Vagina (tissue), 2 donors: ENCODE data around the gene CAMSAP1. TPM values are rescaled to one million over a fixed set of nuclear protein-coding genes. Genes with fewer than 3 reads are reported as not detected.

Experiments
- DNase-seq, 2 donors: peaks; one replicate each; pipeline ENCODE4 v3.0.0-alpha.2; 2017; ENCODE audit errors: extremely low spot score in 2 of 2
- H3K27ac ChIP-seq: fragments of 200-600 bp; sonication (generic); one replicate; pipeline ENCODE4 v1.5.1; 2019
- H3K27me3 ChIP-seq: fragments of 200-600 bp; sonication (generic); one replicate; pipeline ENCODE4 v1.5.1; 2019
- H3K36me3 ChIP-seq, 2 donors: fragments of 200-600 bp; sonication (generic); one replicate each; pipeline ENCODE4 v1.5.1; 2017 to 2019
- H3K4me1 ChIP-seq: fragments of 200-600 bp; sonication (generic); one replicate; pipeline ENCODE4 v1.5.1; 2019
- H3K4me3 ChIP-seq, 2 donors: fragments of 200-600 bp; sonication (generic); 1 replicate in 1 of 2; 2 replicates in 1 of 2; pipeline ENCODE4 v1.5.1; 2016 to 2019
- H3K9me3 ChIP-seq: fragments of 200-600 bp; sonication (generic); one replicate; pipeline ENCODE4 v1.5.1; 2019
- POLR2A ChIP-seq, 2 donors: fragments of 450-650 bp; IDR thresholded peaks; one replicate each; pipeline ENCODE4 v1.6.1; 2017; ENCODE audit warnings: antibody characterized with exemption in 2 of 2, mild to moderate bottlenecking in 2 of 2, moderate library complexity in 2 of 2
- POLR2AphosphoS5 ChIP-seq, 2 donors: sonication (generic); formaldehyde crosslinking; IDR thresholded peaks; one replicate each; pipeline ENCODE4 v1.9.0; 2017; ENCODE audit warnings: antibody characterized with exemption in 2 of 2, mild to moderate bottlenecking in 2 of 2, low read depth in 1 of 2; ENCODE audit not compliant: insufficient read depth in 1 of 2
- intact Hi-C: fragments of 100-400 bp; cut with DNase I; formaldehyde crosslinking; loops from one replicate; pipeline ENCODE4 v1.15.1; 2023
- total RNA-seq: library from RNA; depleted of rRNA; stranded (reverse); fragments of >200 nt; gene quantifications from one replicate; pipeline ENCODE4 v1.2.3, GENCODE V29; 2016
- TF ChIP-seq, protein P1 (sequence below), 3 experiments: fragments of 450-650 bp in 2 of 3; fragments of 200-600 bp in 1 of 3; sonication (generic) in 1 of 3; IDR thresholded peaks; one replicate each; pipeline ENCODE4 v1.5.1; 2017 to 2019; ENCODE audit warnings: antibody characterized with exemption in 3 of 3, mild to moderate bottlenecking in 2 of 3, moderate library complexity in 2 of 3

CAMSAP1 gene
- total RNA-seq, 1 donor from 2014 or later: 20.9 TPM

DNA sequence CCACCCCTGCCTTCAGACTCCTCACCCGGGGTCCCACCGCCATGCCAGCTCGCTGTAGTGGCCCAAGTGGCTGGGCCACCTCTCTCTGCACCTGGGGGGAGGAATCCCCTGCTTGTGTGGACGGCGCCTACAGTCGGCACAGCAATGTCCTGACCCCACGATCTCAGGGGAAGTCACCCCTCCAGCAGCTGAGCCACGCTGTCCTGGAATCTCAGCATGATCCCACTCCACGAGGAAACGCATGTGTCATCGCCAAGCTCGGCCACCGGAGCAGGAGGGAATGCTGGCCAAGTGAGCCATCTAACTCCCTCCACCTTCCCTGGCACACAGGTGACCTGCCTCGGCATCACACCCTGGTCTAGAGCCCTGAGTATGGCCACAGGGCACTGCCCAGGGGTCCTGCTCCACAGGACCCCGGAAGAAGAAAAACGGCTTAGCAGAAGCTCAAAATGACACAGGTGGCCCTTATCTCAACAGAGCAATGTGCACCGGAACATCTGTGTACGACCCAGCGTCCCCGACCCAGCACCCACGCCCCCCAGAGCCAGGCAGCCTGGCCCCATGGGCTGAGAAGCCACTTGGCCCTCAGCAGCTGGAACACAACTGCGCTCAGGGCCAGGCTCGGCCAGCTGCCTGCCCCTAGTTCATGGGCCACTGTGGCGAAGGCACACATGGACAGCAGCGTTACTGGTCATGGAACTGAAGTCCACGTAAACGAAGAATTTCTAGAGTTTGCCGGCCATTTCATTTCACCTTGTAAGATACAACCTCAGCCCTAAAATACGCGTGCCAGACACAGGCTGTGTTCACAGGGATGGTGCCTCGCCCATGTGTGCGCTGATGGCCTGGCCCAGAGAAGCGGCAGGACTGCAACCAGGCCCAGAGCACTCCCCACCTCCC, 23.4 kb upstream of the CAMSAP1 start:
- no peak for DNase-seq
- intact Hi-C loops: no loop called here
- no peak overlapping the region for H3K4me3 ChIP-seq
- no peaks in the 10 kb centered on the region for H3K27me3 ChIP-seq
- peaks cover 11% of the 10 kb centered on the region for H3K4me1 ChIP-seq
- H3K27ac ChIP-seq: no peak overlapping the region
- TF ChIP-seq POLR2AphosphoS5 (IDR thresholded peaks at IDR 0.05; ENCODE audit: insufficient read depth in 1 of 2, low read depth in 1 of 2) (no peak), POLR2A (IDR thresholded peaks at IDR 0.05) (no peak)
- TF ChIP-seq, protein P1, sequence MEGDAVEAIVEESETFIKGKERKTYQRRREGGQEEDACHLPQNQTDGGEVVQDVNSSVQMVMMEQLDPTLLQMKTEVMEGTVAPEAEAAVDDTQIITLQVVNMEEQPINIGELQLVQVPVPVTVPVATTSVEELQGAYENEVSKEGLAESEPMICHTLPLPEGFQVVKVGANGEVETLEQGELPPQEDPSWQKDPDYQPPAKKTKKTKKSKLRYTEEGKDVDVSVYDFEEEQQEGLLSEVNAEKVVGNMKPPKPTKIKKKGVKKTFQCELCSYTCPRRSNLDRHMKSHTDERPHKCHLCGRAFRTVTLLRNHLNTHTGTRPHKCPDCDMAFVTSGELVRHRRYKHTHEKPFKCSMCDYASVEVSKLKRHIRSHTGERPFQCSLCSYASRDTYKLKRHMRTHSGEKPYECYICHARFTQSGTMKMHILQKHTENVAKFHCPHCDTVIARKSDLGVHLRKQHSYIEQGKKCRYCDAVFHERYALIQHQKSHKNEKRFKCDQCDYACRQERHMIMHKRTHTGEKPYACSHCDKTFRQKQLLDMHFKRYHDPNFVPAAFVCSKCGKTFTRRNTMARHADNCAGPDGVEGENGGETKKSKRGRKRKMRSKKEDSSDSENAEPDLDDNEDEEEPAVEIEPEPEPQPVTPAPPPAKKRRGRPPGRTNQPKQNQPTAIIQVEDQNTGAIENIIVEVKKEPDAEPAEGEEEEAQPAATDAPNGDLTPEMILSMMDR (IDR thresholded peaks at IDR 0.05): no peak
- H3K9me3 ChIP-seq: no peaks in the 10 kb centered on the region
- H3K36me3 ChIP-seq: peaks cover 0 to 38% of the 10 kb centered on the region in 2 donors

GRCh38 chr9:135929656-135930445, 22.5 kb upstream of the CAMSAP1 start:
- intact Hi-C loops: no loop called here
- Histone ChIP-seq H3K27me3 (no peaks in the 10 kb centered on the region), H3K36me3 (peaks cover 0 to 29% of the 10 kb centered on the region in 2 donors), H3K9me3 (no peaks in the 10 kb centered on the region), H3K27ac (no peak overlapping the region), H3K4me3 (no peak overlapping the region), H3K4me1 (peaks cover 11% of the 10 kb centered on the region)
- DNase-seq: no peak
- no peak for TF ChIP-seq POLR2A (IDR thresholded peaks at IDR 0.05)
- TF ChIP-seq, protein P1 (IDR thresholded peaks at IDR 0.05): no peak
- TF ChIP-seq POLR2AphosphoS5 (IDR thresholded peaks at IDR 0.05; ENCODE audit: insufficient read depth in 1 of 2, low read depth in 1 of 2): no peak

DNA sequence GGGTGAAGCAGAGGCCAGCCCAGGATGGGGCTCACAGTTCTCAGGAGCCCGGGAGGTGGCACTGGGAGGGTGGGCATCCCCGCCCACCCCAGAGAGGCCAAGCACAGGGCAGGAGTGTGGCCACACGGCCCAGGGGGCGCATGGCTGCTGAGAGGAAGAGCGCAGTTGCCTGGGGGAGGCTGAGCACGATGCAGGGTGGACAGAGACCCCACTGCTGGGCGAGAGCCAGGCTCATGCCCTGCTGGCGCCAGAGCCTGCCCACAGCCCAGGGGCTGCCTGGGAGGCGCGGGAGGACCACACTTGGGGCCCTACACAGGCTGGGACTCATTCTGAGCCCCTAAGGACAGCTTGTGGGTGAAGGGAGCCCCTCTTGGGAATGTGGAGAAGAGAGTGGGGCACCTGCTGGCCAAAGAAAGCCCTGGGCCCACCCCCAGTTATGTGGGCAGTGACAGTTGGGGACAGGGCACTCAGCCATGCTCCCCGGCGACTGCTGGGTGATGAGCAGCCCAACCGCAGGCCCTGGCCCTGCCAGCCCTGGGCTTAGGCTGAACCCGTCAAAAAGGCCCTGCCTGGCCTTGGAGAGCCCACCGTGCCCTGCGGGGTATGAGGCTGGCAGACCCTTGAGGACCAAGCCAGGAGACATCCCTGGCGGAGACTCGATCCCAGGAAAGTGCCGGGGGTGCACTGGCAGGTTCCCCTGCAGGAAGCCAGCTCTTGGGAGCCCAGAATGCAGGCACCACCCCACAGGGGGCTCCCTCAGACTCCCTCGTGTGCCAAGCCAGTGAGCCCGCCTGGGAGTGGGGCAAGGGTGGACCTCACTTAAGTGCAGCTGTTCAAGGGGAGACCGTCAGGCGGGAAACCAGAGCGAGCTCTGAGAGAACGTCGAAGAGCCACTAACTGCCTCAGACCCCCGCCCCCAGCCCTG, 21.6 kb upstream of the CAMSAP1 start:
- peaks cover 0 to 21% of the 10 kb centered on the region in 2 donors for H3K36me3 ChIP-seq
- intact Hi-C loops: no loop called here
- peaks cover 11% of the 10 kb centered on the region for H3K4me1 ChIP-seq
- DNase-seq: no peak
- TF ChIP-seq POLR2A (IDR thresholded peaks at IDR 0.05) (no peak), POLR2AphosphoS5 (IDR thresholded peaks at IDR 0.05; ENCODE audit: insufficient read depth in 1 of 2, low read depth in 1 of 2) (no peak)
- TF ChIP-seq, protein P1 (IDR thresholded peaks at IDR 0.05): no peak
- no peak overlapping the region for H3K27ac ChIP-seq
- H3K27me3 ChIP-seq: no peaks in the 10 kb centered on the region
- no peaks in the 10 kb centered on the region for H3K9me3 ChIP-seq
- no peak overlapping the region for H3K4me3 ChIP-seq

GRCh38 chr9:135928074-135928730, 20.9 kb upstream of the CAMSAP1 start:
- TF ChIP-seq, protein P1 (IDR thresholded peaks at IDR 0.05): no peak
- TF ChIP-seq POLR2AphosphoS5 (IDR thresholded peaks at IDR 0.05; ENCODE audit: insufficient read depth in 1 of 2, low read depth in 1 of 2): no peak
- TF ChIP-seq POLR2A (IDR thresholded peaks at IDR 0.05): no peak
- no peaks in the 10 kb centered on the region for H3K9me3 ChIP-seq
- H3K27me3 ChIP-seq: no peaks in the 10 kb centered on the region
- no peak overlapping the region for H3K27ac ChIP-seq
- H3K4me3 ChIP-seq: no peak overlapping the region
- peaks cover 11% of the 10 kb centered on the region for H3K4me1 ChIP-seq
- H3K36me3 ChIP-seq: peaks cover 0 to 19% of the 10 kb centered on the region in 2 donors
- DNase-seq: no peak
- intact Hi-C loops: no loop called here
